ENCODE data around the gene ACLY. TPM values are rescaled to one million over a fixed set of nuclear protein-coding genes. Genes with fewer than 3 reads are reported as not detected.
A peak's percentile ranks its signal among the peaks of the same experiment; 100 is the strongest.

Gene ACLY
- total and polyA plus RNA-seq, 2 experiments from 2014 or later: 119 to 439 TPM

DNA sequence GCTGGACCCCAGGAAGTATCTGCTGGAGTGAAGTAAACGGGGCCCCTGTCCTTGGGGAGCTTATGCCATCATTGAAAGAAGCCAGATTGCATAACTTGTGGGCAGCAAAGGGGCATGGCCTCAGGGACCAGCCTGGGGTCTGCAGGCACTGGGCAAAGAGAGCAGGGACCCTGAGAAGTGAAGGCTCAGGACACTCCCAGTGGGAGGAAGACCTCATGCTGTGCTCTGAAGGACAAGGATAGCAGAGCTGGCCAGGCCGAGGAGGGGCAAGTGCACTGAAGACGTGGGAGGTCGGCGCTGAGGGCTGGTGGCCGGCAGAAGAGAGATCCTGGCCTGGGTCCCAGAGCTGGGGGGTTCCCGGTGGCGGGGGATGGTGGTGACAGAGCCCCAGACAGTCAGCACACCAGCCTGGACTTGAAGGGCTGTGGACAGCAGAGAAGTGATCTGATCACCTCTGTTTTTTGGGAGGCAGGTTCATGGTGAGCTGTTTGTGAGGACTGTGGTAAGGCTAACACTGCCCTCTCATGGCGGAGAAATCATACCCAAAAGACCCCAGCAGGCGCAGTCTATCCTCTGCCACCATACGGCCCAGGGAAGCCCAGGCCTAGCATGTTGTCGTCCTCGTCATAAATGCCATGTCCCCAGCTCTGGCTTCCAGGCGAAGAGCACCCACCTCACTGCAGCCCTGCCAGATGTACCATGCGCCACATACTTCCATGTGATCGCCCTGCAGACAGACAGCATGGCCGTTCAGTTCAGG lies 40.8 kb upstream of the ACLY start:
- H3K4me2 ChIP-seq: peak overlapping the region; percentile 66; the same call in 1 of the 2 replicates
- peak; percentile 81 for ATAC-seq
- Mint-ChIP-seq H3K27ac (peak overlapping the region; percentile 87), H3K36me3 (ENCODE audit: low read depth) (peaks cover 10% of the 10 kb centered on the region; the same call in 1 of the 3 replicates), H3K4me1 (peaks cover 24% of the 10 kb centered on the region), H3K9me3 (no peaks in the 10 kb centered on the region; the same call in 2 of the 3 replicates), H3K4me3 (no peak overlapping the region; the same call in 2 of the 3 replicates), H3K27me3 (ENCODE audit: insufficient read depth, low read depth, poor library complexity) (peaks cover 11% of the 10 kb centered on the region)
- H3K27me3 ChIP-seq (ENCODE audit: insufficient read depth): no peaks in the 10 kb centered on the region
- peaks cover 19% of the 10 kb centered on the region for H3K4me1 ChIP-seq (ENCODE audit: insufficient read depth)
- H3K4me3 ChIP-seq: no peak overlapping the region
- H3K79me2 ChIP-seq (replicated peaks; ENCODE audit: insufficient read depth): no peaks in the 10 kb centered on the region
- H4K20me1 ChIP-seq (replicated peaks; ENCODE audit: insufficient read depth): no peaks in the 10 kb centered on the region
- no peaks in the 10 kb centered on the region for H3K36me3 ChIP-seq (ENCODE audit: insufficient read depth)
- peak overlapping the region; percentile 67 for H2AFZ ChIP-seq
- no peaks in the 10 kb centered on the region for H3K9me2 ChIP-seq (ENCODE audit: insufficient read depth)
- peak overlapping the region; percentile 60 for H3K27ac ChIP-seq (ENCODE audit: low read depth)
- no peak for TF ChIP-seq POLR2AphosphoS5 (IDR thresholded peaks at IDR 0.05; ENCODE audit: low read depth)
- TF ChIP-seq, protein P1, sequence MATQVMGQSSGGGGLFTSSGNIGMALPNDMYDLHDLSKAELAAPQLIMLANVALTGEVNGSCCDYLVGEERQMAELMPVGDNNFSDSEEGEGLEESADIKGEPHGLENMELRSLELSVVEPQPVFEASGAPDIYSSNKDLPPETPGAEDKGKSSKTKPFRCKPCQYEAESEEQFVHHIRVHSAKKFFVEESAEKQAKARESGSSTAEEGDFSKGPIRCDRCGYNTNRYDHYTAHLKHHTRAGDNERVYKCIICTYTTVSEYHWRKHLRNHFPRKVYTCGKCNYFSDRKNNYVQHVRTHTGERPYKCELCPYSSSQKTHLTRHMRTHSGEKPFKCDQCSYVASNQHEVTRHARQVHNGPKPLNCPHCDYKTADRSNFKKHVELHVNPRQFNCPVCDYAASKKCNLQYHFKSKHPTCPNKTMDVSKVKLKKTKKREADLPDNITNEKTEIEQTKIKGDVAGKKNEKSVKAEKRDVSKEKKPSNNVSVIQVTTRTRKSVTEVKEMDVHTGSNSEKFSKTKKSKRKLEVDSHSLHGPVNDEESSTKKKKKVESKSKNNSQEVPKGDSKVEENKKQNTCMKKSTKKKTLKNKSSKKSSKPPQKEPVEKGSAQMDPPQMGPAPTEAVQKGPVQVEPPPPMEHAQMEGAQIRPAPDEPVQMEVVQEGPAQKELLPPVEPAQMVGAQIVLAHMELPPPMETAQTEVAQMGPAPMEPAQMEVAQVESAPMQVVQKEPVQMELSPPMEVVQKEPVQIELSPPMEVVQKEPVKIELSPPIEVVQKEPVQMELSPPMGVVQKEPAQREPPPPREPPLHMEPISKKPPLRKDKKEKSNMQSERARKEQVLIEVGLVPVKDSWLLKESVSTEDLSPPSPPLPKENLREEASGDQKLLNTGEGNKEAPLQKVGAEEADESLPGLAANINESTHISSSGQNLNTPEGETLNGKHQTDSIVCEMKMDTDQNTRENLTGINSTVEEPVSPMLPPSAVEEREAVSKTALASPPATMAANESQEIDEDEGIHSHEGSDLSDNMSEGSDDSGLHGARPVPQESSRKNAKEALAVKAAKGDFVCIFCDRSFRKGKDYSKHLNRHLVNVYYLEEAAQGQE (IDR thresholded peaks at IDR 0.05; ENCODE audit: unreplicated experiment): no peak
- TF ChIP-seq, protein P2, sequence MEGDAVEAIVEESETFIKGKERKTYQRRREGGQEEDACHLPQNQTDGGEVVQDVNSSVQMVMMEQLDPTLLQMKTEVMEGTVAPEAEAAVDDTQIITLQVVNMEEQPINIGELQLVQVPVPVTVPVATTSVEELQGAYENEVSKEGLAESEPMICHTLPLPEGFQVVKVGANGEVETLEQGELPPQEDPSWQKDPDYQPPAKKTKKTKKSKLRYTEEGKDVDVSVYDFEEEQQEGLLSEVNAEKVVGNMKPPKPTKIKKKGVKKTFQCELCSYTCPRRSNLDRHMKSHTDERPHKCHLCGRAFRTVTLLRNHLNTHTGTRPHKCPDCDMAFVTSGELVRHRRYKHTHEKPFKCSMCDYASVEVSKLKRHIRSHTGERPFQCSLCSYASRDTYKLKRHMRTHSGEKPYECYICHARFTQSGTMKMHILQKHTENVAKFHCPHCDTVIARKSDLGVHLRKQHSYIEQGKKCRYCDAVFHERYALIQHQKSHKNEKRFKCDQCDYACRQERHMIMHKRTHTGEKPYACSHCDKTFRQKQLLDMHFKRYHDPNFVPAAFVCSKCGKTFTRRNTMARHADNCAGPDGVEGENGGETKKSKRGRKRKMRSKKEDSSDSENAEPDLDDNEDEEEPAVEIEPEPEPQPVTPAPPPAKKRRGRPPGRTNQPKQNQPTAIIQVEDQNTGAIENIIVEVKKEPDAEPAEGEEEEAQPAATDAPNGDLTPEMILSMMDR (conservative IDR thresholded peaks at IDR 0.05; ENCODE audit: low read depth in 2 of 2): peak; percentile 57 to 90
- DNase-seq (ENCODE audit: low spot score): peak; percentile 86
- H3F3A ChIP-seq (replicated peaks; ENCODE audit: low read depth): peaks cover 10% of the 10 kb centered on the region; the same call in 1 of the 2 replicates

DNA sequence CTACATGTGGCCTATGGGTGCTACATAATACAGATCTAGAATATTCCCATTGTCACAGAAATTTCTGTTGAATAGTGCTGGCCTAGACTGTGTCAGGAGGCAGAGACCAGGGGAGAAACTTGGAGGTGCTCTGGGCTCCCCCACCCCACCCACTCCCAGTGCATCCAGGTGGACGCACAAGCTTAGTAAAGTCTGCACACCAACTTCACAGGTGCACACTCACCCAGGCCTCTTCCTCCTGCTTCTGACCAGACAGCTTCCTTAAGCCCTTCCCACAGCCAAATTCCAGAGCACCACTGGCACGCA lies 40.2 kb upstream of the ACLY start:
- Histone ChIP-seq H3K4me2 (peak overlapping the region; percentile 66; the same call in 1 of the 2 replicates), H3K27me3 (ENCODE audit: insufficient read depth) (no peaks in the 10 kb centered on the region), H2AFZ (no peak overlapping the region), H3K36me3 (ENCODE audit: insufficient read depth) (no peaks in the 10 kb centered on the region), H3K27ac (ENCODE audit: low read depth) (no peak overlapping the region), H4K20me1 (replicated peaks; ENCODE audit: insufficient read depth) (no peaks in the 10 kb centered on the region), H3K9me2 (ENCODE audit: insufficient read depth) (no peaks in the 10 kb centered on the region), H3K4me3 (no peak overlapping the region), H3F3A (replicated peaks; ENCODE audit: low read depth) (peaks cover 10% of the 10 kb centered on the region; the same call in 1 of the 2 replicates), H3K79me2 (replicated peaks; ENCODE audit: insufficient read depth) (no peaks in the 10 kb centered on the region), H3K4me1 (ENCODE audit: insufficient read depth) (peaks cover 19% of the 10 kb centered on the region)
- H3K27ac Mint-ChIP-seq: no peak overlapping the region
- ATAC-seq (peak; percentile 5; the same call in 2 of the 3 replicates), DNase-seq (ENCODE audit: low spot score) (peak; percentile 46)
- TF ChIP-seq EZH2phosphoT487 (IDR thresholded peaks at IDR 0.05; ENCODE audit: unreplicated experiment) (no peak), STAT1 (IDR thresholded peaks at IDR 0.05; ENCODE audit: unreplicated experiment) (no peak), CREB1 (CRISPR knock-in tag; IDR thresholded peaks at IDR 0.05; ENCODE audit: low read depth) (no peak), ZNF114 (CRISPR knock-in tag; IDR thresholded peaks at IDR 0.05) (no peak)
- TF ChIP-seq, protein P1 (IDR thresholded peaks at IDR 0.05; ENCODE audit: unreplicated experiment): no peak
- H3K4me3 Mint-ChIP-seq: no peak overlapping the region
- peaks cover 11% of the 10 kb centered on the region for H3K27me3 Mint-ChIP-seq (ENCODE audit: insufficient read depth, low read depth, poor library complexity)
- peaks cover 24% of the 10 kb centered on the region for H3K4me1 Mint-ChIP-seq
- no peaks in the 10 kb centered on the region; the same call in 2 of the 3 replicates for H3K9me3 Mint-ChIP-seq
- peaks cover 10% of the 10 kb centered on the region; the same call in 1 of the 3 replicates for H3K36me3 Mint-ChIP-seq (ENCODE audit: low read depth)

Measured in GM23338 (cell line).